Memory B cell (primary cell): ENCODE measurements around the gene SLX9.

ENCODE experiments used
- ATAC-seq: fragments of 150-1000 bp; cut with Tn5 transposase; 2 replicates; pipeline ENCODE4 v1.10.0; 2021; ENCODE audit warnings: low read depth, mild to moderate bottlenecking, moderate library complexity
- DNase-seq, 2 donors: peaks; one replicate each; pipeline ENCODE4 v3.0.0; 2022; ENCODE audit warnings: low spot score in 2 of 2
- H3K27ac Mint-ChIP-seq: one replicate; pipeline ENCODE4 v1.8.0; 2022; ENCODE audit warnings: mild to moderate bottlenecking, moderate library complexity, mixed read lengths
- H3K27me3 Mint-ChIP-seq: one replicate; pipeline ENCODE4 v1.8.0; 2022; ENCODE audit warnings: mixed read lengths
- H3K36me3 Mint-ChIP-seq: one replicate; pipeline ENCODE4 v1.8.0; 2022; ENCODE audit warnings: mild to moderate bottlenecking, mixed read lengths
- H3K4me1 Mint-ChIP-seq: one replicate; pipeline ENCODE4 v1.8.0; 2022; ENCODE audit warnings: mixed read lengths
- H3K4me3 Mint-ChIP-seq: one replicate; pipeline ENCODE4 v1.8.0; 2022; ENCODE audit warnings: mild to moderate bottlenecking, moderate library complexity, mixed read lengths
- H3K9me3 Mint-ChIP-seq: one replicate; pipeline ENCODE4 v1.8.0; 2022; ENCODE audit warnings: mixed read lengths

Gene SLX9

GRCh38 chr21:44934797-44935532 is 4.9 kb upstream of the SLX9 start:
- Mint-ChIP-seq H3K4me1 (peaks cover 26% of the 10 kb centered on the region), H3K4me3 (no peak overlapping the region), H3K36me3 (no peaks in the 10 kb centered on the region), H3K27ac (no peak overlapping the region), H3K9me3 (no peaks in the 10 kb centered on the region), H3K27me3 (no peaks in the 10 kb centered on the region)
- no peak for DNase-seq
- ATAC-seq, result no peak

GRCh38 chr21:44935533-44935927 is 4.3 kb upstream of the SLX9 start:
- H3K9me3 Mint-ChIP-seq, result no peaks in the 10 kb centered on the region
- H3K4me3 Mint-ChIP-seq, result no peak overlapping the region
- DNase-seq (no peak), ATAC-seq (no peak)
- H3K27me3 Mint-ChIP-seq, result no peaks in the 10 kb centered on the region
- no peaks in the 10 kb centered on the region for H3K36me3 Mint-ChIP-seq
- no peak overlapping the region for H3K27ac Mint-ChIP-seq
- peaks cover 23% of the 10 kb centered on the region for H3K4me1 Mint-ChIP-seq

GRCh38 chr21:44938772-44939531 is 877 bp upstream of the SLX9 start:
- peaks cover 33% of the 10 kb centered on the region for H3K4me1 Mint-ChIP-seq
- ATAC-seq, result no peak

GRCh38 chr21:44940116-44940631 is 345 bp downstream of the SLX9 start:
- H3K4me3 Mint-ChIP-seq, result peak overlapping the region; percentile 89
- DNase-seq (no peak), ATAC-seq (peak; percentile 38)
- peak overlapping the region; percentile 86 for H3K27ac Mint-ChIP-seq
- H3K9me3 Mint-ChIP-seq, result no peaks in the 10 kb centered on the region
- no peaks in the 10 kb centered on the region for H3K27me3 Mint-ChIP-seq
- peaks cover 33% of the 10 kb centered on the region for H3K4me1 Mint-ChIP-seq
- H3K36me3 Mint-ChIP-seq, result peaks cover 7% of the 10 kb centered on the region

More at GRCh38 chr21:44938772-44939531, 877 bp upstream of the SLX9 start:
- no peaks in the 10 kb centered on the region for H3K9me3 Mint-ChIP-seq
- no peaks in the 10 kb centered on the region for H3K36me3 Mint-ChIP-seq
- peak overlapping the region; percentile 89 for H3K4me3 Mint-ChIP-seq
- H3K27ac Mint-ChIP-seq, result peak overlapping the region; percentile 67
- no peaks in the 10 kb centered on the region for H3K27me3 Mint-ChIP-seq
- no peak for DNase-seq

GRCh38 chr21:44941567-44941966 is 1.7 kb downstream of the SLX9 start:
- no peaks in the 10 kb centered on the region for H3K9me3 Mint-ChIP-seq
- ATAC-seq, result no peak
- no peak overlapping the region for H3K27ac Mint-ChIP-seq

GRCh38 chr21:44942566-44942965 is 2.7 kb downstream of the SLX9 start:
- peak overlapping the region; percentile 22 for H3K4me3 Mint-ChIP-seq

More at GRCh38 chr21:44941567-44941966, 1.7 kb downstream of the SLX9 start:
- Mint-ChIP-seq H3K4me3 (peak overlapping the region; percentile 82), H3K4me1 (peaks cover 36% of the 10 kb centered on the region), H3K27me3 (no peaks in the 10 kb centered on the region), H3K36me3 (peaks cover 9% of the 10 kb centered on the region)
- no peak for DNase-seq

GRCh38 chr21:44943005-44943685 is 3.3 kb downstream of the SLX9 start:
- H3K27me3 Mint-ChIP-seq, result no peaks in the 10 kb centered on the region
- peaks cover 9% of the 10 kb centered on the region for H3K36me3 Mint-ChIP-seq
- DNase-seq (no peak), ATAC-seq (no peak)
- H3K4me1 Mint-ChIP-seq, result peaks cover 36% of the 10 kb centered on the region
- no peak overlapping the region for H3K27ac Mint-ChIP-seq
- no peaks in the 10 kb centered on the region for H3K9me3 Mint-ChIP-seq
- no peak overlapping the region for H3K4me3 Mint-ChIP-seq

More at GRCh38 chr21:44942566-44942965, 2.7 kb downstream of the SLX9 start:
- DNase-seq, result no peak
- Mint-ChIP-seq H3K9me3 (no peaks in the 10 kb centered on the region), H3K27me3 (no peaks in the 10 kb centered on the region), H3K27ac (no peak overlapping the region), H3K4me1 (peaks cover 36% of the 10 kb centered on the region), H3K36me3 (peaks cover 9% of the 10 kb centered on the region)
- no peak for ATAC-seq

- DNase-seq, result no peak
- Mint-ChIP-seq H3K36me3 (peaks cover 9% of the 10 kb centered on the region), H3K27me3 (no peaks in the 10 kb centered on the region), H3K27ac (no peak overlapping the region), H3K4me3 (no peak overlapping the region), H3K4me1 (peaks cover 33% of the 10 kb centered on the region), H3K9me3 (no peaks in the 10 kb centered on the region)
- no peak for ATAC-seq
Measured at GRCh38 chr21:44943686-44944550, 4.1 kb downstream of the SLX9 start.

- DNase-seq (no peak), ATAC-seq (no peak)
- Mint-ChIP-seq H3K36me3 (peaks cover 9% of the 10 kb centered on the region), H3K4me1 (peaks cover 30% of the 10 kb centered on the region), H3K27ac (no peak overlapping the region), H3K9me3 (no peaks in the 10 kb centered on the region), H3K27me3 (no peaks in the 10 kb centered on the region), H3K4me3 (no peak overlapping the region)
Measured at GRCh38 chr21:44944596-44944995, 4.8 kb downstream of the SLX9 start.

- Mint-ChIP-seq H3K9me3 (no peaks in the 10 kb centered on the region), H3K4me3 (no peak overlapping the region), H3K27ac (no peak overlapping the region), H3K36me3 (peaks cover 9% of the 10 kb centered on the region), H3K27me3 (no peaks in the 10 kb centered on the region), H3K4me1 (peaks cover 19% of the 10 kb centered on the region)
- ATAC-seq (no peak), DNase-seq (no peak)
Measured at GRCh38 chr21:44946254-44947041, 6.6 kb downstream of the SLX9 start.

GRCh38 chr21:44947111-44947929 is 7.5 kb downstream of the SLX9 start:
- no peak for DNase-seq
- no peak for ATAC-seq
- H3K27me3 Mint-ChIP-seq, result no peaks in the 10 kb centered on the region
- no peak overlapping the region for H3K4me3 Mint-ChIP-seq
- H3K4me1 Mint-ChIP-seq, result peaks cover 13% of the 10 kb centered on the region
- no peak overlapping the region for H3K27ac Mint-ChIP-seq
- peaks cover 9% of the 10 kb centered on the region for H3K36me3 Mint-ChIP-seq
- no peaks in the 10 kb centered on the region for H3K9me3 Mint-ChIP-seq

- H3K4me3 Mint-ChIP-seq, result no peak overlapping the region
- H3K36me3 Mint-ChIP-seq, result peaks cover 9% of the 10 kb centered on the region
- DNase-seq, result no peak
- H3K9me3 Mint-ChIP-seq, result no peaks in the 10 kb centered on the region
- no peak for ATAC-seq
- no peaks in the 10 kb centered on the region for H3K27me3 Mint-ChIP-seq
- no peak overlapping the region for H3K27ac Mint-ChIP-seq
- H3K4me1 Mint-ChIP-seq, result peaks cover 13% of the 10 kb centered on the region
Measured at GRCh38 chr21:44947930-44948331, 8.1 kb downstream of the SLX9 start.
